A549 (cell line): ENCODE results near the gene NFIA. TPM values are rescaled to one million over a fixed set of nuclear protein-coding genes. Genes with fewer than 3 reads are reported as not detected.

Source experiments
- ATAC-seq, 2 experiments: fragments of 200-7000 bp in 1 of 2; fragments of >200 bp in 1 of 2; cut with Nextera tagmentation in 1 of 2; cut with Tn5 transposase in 1 of 2; 3 replicates each; pipeline versions ENCODE4 v1.8.0 to v1.9.1; 2018 to 2020; ENCODE audit warnings: mild to moderate bottlenecking in 1 of 2, moderate library complexity in 1 of 2
- CTCF ChIA-PET: fragments of 300-600 bp; sonication (Branson Sonifier 250); formaldehyde crosslinking; extraction: SDS; loops from one replicate; lab custom pipeline; 2021; ENCODE audit warnings: antibody characterized with exemption, inconsistent platforms; lab: Yijun Ruan, JAX
- POLR2A ChIA-PET: fragments of 350-600 bp; formaldehyde crosslinking; extraction: SDS; loops from one replicate; lab custom pipeline; 2021; ENCODE audit warnings: antibody characterized with exemption, inconsistent platforms; lab: Yijun Ruan, JAX
- DNase-seq, 2 experiments: peaks; one replicate each; pipeline versions ENCODE4 v3.0.0 to v3.0.0-alpha.2; 2011 to 2016; ENCODE audit warnings: low read depth in 1 of 2, low spot score in 1 of 2
- FAIRE-seq: peaks from 2 replicates; lab custom pipeline; 2011; peaks lifted over from hg19 to GRCh38; lab: Jason Lieb, UNC
- H3K27ac ChIP-seq, 2 experiments: fragments of >200 bp; sonication (Bioruptor Twin); formaldehyde crosslinking; 3 replicates each; pipeline ENCODE4 v1.5.1; 2016 to 2017
- H3K4me1 ChIP-seq: fragments of >200 bp; sonication (Bioruptor Twin); formaldehyde crosslinking; 3 replicates; pipeline ENCODE4 v1.6.1; 2016
- H3K4me2 ChIP-seq: fragments of >200 bp; sonication (Bioruptor Twin); formaldehyde crosslinking; 3 replicates; pipeline ENCODE4 v1.6.1; 2016
- H3K4me3 ChIP-seq: fragments of >200 bp; sonication (Bioruptor Twin); formaldehyde crosslinking; 3 replicates; pipeline ENCODE4 v1.5.1; 2016
- H3K9me3 ChIP-seq: fragments of >200 bp; sonication (Bioruptor Twin); formaldehyde crosslinking; 3 replicates; pipeline ENCODE4 v1.6.1; 2016
- BHLHE40 ChIP-seq: IDR thresholded peaks from 2 replicates; pipeline ENCODE4 v1.6.1; 2012; ENCODE audit warnings: low read depth, low read length, inconsistent platforms
- CEBPB ChIP-seq, 2 experiments: fragments of >200 bp in 1 of 2; sonication (Bioruptor Twin) in 1 of 2; formaldehyde crosslinking in 1 of 2; IDR thresholded peaks; 2 replicates each; pipeline ENCODE4 v1.6.1; 2012 to 2016
- CHD2 ChIP-seq: fragments of 150-350 bp; IDR thresholded peaks from 2 replicates; pipeline ENCODE4 v1.6.1; 2014; ENCODE audit warnings: low read length; ENCODE audit not compliant: partially characterized antibody
- CTCF ChIP-seq: fragments of >200 bp; sonication (Bioruptor Twin); formaldehyde crosslinking; IDR thresholded peaks from 3 replicates; pipeline ENCODE4 v1.5.1; 2016
- EHMT2 ChIP-seq: fragments of 200-600 bp; sonication (generic); IDR thresholded peaks from 2 replicates; pipeline ENCODE4 v1.6.1; 2016; ENCODE audit warnings: antibody characterized with exemption, low read depth, mild to moderate bottlenecking, moderate library complexity
- ELK1 ChIP-seq: fragments of 150-350 bp; IDR thresholded peaks from 2 replicates; pipeline ENCODE4 v1.6.1; 2014; ENCODE audit warnings: low read depth, mild to moderate bottlenecking, low read length
- FOSB ChIP-seq: fragments of 250-450 bp; sonication (Bioruptor Pico); IDR thresholded peaks from 2 replicates; pipeline ENCODE4 v1.5.0; 2020; ENCODE audit warnings: mild to moderate bottlenecking, moderate library complexity
- FOSL2 ChIP-seq, 2 experiments: fragments of 450-650 bp in 1 of 2; fragments of >200 bp in 1 of 2; sonication (Bioruptor Twin) in 1 of 2; formaldehyde crosslinking; IDR thresholded peaks; 2 replicates each; pipeline versions ENCODE4 v1.5.0 to v1.6.1; 2016 to 2020; ENCODE audit warnings: mild to moderate bottlenecking in 1 of 2, moderate library complexity in 1 of 2
- GATA3 ChIP-seq: IDR thresholded peaks from 2 replicates; pipeline ENCODE4 v1.6.1; 2012; ENCODE audit warnings: borderline replicate concordance
- HES2 ChIP-seq: fragments of >200 bp; sonication (Bioruptor Twin); formaldehyde crosslinking; IDR thresholded peaks from 2 replicates; pipeline ENCODE4 v1.6.1; 2016
- HEYL ChIP-seq: fragments of 250-450 bp; sonication (Bioruptor Pico); IDR thresholded peaks from 2 replicates; pipeline ENCODE4 v1.8.0; 2021; ENCODE audit warnings: mild to moderate bottlenecking, moderate library complexity
- HMGXB4 ChIP-seq: fragments of 250-450 bp; sonication (Bioruptor Pico); IDR thresholded peaks from 2 replicates; pipeline ENCODE4 v1.5.0; 2021; ENCODE audit warnings: mild to moderate bottlenecking, moderate library complexity, borderline replicate concordance
- HOXB5 ChIP-seq: fragments of 250-450 bp; sonication (Bioruptor Pico); IDR thresholded peaks from 2 replicates; pipeline ENCODE4 v1.5.0; 2020; ENCODE audit warnings: mild to moderate bottlenecking, moderate library complexity
- JUN ChIP-seq, 2 experiments: fragments of >200 bp; sonication (Bioruptor Twin); formaldehyde crosslinking; IDR thresholded peaks; 2 replicates in 1 of 2; 3 replicates in 1 of 2; pipeline ENCODE4 v1.6.1; 2016 to 2017
- MAFK ChIP-seq: fragments of 450-650 bp; IDR thresholded peaks from 2 replicates; pipeline ENCODE4 v1.6.1; 2014; ENCODE audit not compliant: partially characterized antibody
- MAX ChIP-seq: IDR thresholded peaks from 2 replicates; pipeline ENCODE4 v1.6.1; 2012
- NR3C1 ChIP-seq: fragments of >200 bp; sonication (Bioruptor Twin); formaldehyde crosslinking; IDR thresholded peaks from 3 replicates; pipeline ENCODE4 v1.6.1; 2017
- PHF8 ChIP-seq: fragments of 200-600 bp; sonication (generic); IDR thresholded peaks from 2 replicates; pipeline ENCODE4 v1.6.1; 2016; ENCODE audit warnings: low read depth, mild to moderate bottlenecking, antibody characterized with exemption, moderate library complexity, borderline replicate concordance
- POLR2A ChIP-seq: IDR thresholded peaks from 2 replicates; pipeline ENCODE4 v1.6.1; 2012; ENCODE audit warnings: mild to moderate bottlenecking, low read length
- RARB ChIP-seq: fragments of 250-450 bp; sonication (Bioruptor Pico); IDR thresholded peaks from 2 replicates; pipeline ENCODE4 v1.8.0; 2021; ENCODE audit warnings: mild to moderate bottlenecking, moderate library complexity
- RCOR1 ChIP-seq: fragments of 150-350 bp; IDR thresholded peaks from 2 replicates; pipeline ENCODE4 v1.6.1; 2014; ENCODE audit warnings: antibody characterized with exemption, low read length, low read depth
- REST ChIP-seq: fragments of 200-600 bp; sonication (generic); IDR thresholded peaks from 2 replicates; pipeline ENCODE4 v1.6.1; 2016; ENCODE audit warnings: antibody characterized with exemption, mild to moderate bottlenecking, moderate library complexity
- RFX5 ChIP-seq: fragments of 450-650 bp; IDR thresholded peaks from 2 replicates; pipeline ENCODE4 v1.7.1; 2014; ENCODE audit warnings: antibody characterized with exemption, mild to moderate bottlenecking, moderate library complexity
- TFCP2L1 ChIP-seq: fragments of 250-450 bp; sonication (Bioruptor Pico); IDR thresholded peaks from 2 replicates; pipeline ENCODE4 v1.5.0; 2021; ENCODE audit warnings: mild to moderate bottlenecking
- TP53 ChIP-seq: fragments of 250-450 bp; sonication (Bioruptor Pico); IDR thresholded peaks from 2 replicates; pipeline ENCODE4 v1.5.0; 2021; ENCODE audit warnings: mild to moderate bottlenecking, moderate library complexity
- USF2 ChIP-seq: fragments of 450-650 bp; IDR thresholded peaks from 2 replicates; pipeline ENCODE4 v1.6.1; 2014; ENCODE audit warnings: antibody characterized with exemption
- ZSCAN20 ChIP-seq: fragments of 250-450 bp; sonication (Bioruptor Pico); IDR thresholded peaks from 2 replicates; pipeline ENCODE4 v1.8.0; 2022; ENCODE audit warnings: mild to moderate bottlenecking, moderate library complexity
- WGBS: methylation state at CpG from one replicate; pipeline ENCODE4 v1.1.6; 2017; ENCODE audit errors: missing lambda C conversion rate; 5-methylcytosine and 5-hydroxymethylcytosine counted together
- polyA plus RNA-seq, 4 experiments: library from polyadenylated mRNA; depleted of rRNA in 3 of 4; stranded (reverse); fragments of >200 nt; fragmentation: RNase III in 1 of 4; extraction: RNeasy Plus Mini Kit Qiagen cat#74134 plus additional on column Dnase treatment in 1 of 4; gene quantifications; 2 replicates in 3 of 4; 3 replicates in 1 of 4; pipeline ENCODE4 v1.2.3, GENCODE V29; 2011 to 2017

The NFIA gene
- polyA plus RNA-seq, 2 of the 4 experiments (the other 2 are of a cell fraction) = 6.5 to 25.8 TPM

- FAIRE-seq (no peak), ATAC-seq (no peak), DNase-seq (no peak)
- no peaks in the 10 kb centered on the region for H3K9me3 ChIP-seq
- H3K4me3 ChIP-seq = no peak overlapping the region
- H3K27ac ChIP-seq = no peak overlapping the region
- POLR2A ChIA-PET = no interaction called here
- H3K4me1 ChIP-seq = peaks cover 11% of the 10 kb centered on the region; the same call in 2 of the 3 replicates
- TF ChIP-seq HOXB5 (CRISPR knock-in tag) (no peak), FOSL2 (IDR thresholded peaks at IDR 0.05) (no peak), FOSL2 (CRISPR knock-in tag; IDR thresholded peaks at IDR 0.05) (no peak), MAX (no peak), NR3C1 (no peak), HEYL (no peak), CHD2 (no peak), ZSCAN20 (no peak), MAFK (no peak), PHF8 (no peak)
- CTCF ChIA-PET = no interaction called here
- no peak overlapping the region for H3K4me2 ChIP-seq
Observed at GRCh38 chr1:61356016-61356415, 273.7 kb downstream of the NFIA start.

- ChIA-PET CTCF (no interaction called here), POLR2A (no interaction called here)
- no peak overlapping the region for H3K4me2 ChIP-seq
- FAIRE-seq = no peak
- H3K4me3 ChIP-seq = no peak overlapping the region
- H3K27ac ChIP-seq = no peak overlapping the region
- 89% methylated on average over 5 of the region's 5 CpGs for WGBS
- no peak for DNase-seq
- TF ChIP-seq CEBPB (IDR thresholded peaks at IDR 0.05) = no peak
- TF ChIP-seq RARB (CRISPR knock-in tag) = no peak
- TF ChIP-seq ELK1 = no peak
- TF ChIP-seq POLR2A = no peak
- TF ChIP-seq TP53 = no peak
- TF ChIP-seq RFX5 = no peak
- TF ChIP-seq TFCP2L1 = no peak
- no peak for TF ChIP-seq JUN (IDR thresholded peaks at IDR 0.05)
- TF ChIP-seq HEYL = no peak
- TF ChIP-seq FOSB (CRISPR knock-in tag) = no peak
- TF ChIP-seq EHMT2 = no peak
- TF ChIP-seq CTCF = no peak
- no peak for TF ChIP-seq RCOR1
- no peak for TF ChIP-seq BHLHE40
- TF ChIP-seq USF2 = no peak
- no peak for TF ChIP-seq HMGXB4 (CRISPR knock-in tag)
- TF ChIP-seq REST = no peak
- TF ChIP-seq HES2 = no peak
- TF ChIP-seq GATA3 = no peak
- no peak for ATAC-seq
- H3K4me1 ChIP-seq = peaks cover 11% of the 10 kb centered on the region; the same call in 2 of the 3 replicates
- H3K9me3 ChIP-seq = no peaks in the 10 kb centered on the region
Observed at GRCh38 chr1:61356995-61357394, 274.6 kb downstream of the NFIA start.
